K562 (cell line): ENCODE data around the gene PTPRC. TPM values are rescaled to one million over a fixed set of nuclear protein-coding genes. Genes with fewer than 3 reads are reported as not detected.

Experiments
- ATAC-seq: fragments of 200-7000 bp; cut with Tn5 transposase; 3 replicates; pipeline ENCODE4 v1.9.1; 2020; ENCODE audit warnings: moderate library complexity
- BruUV-seq: library from RNA; stranded (reverse); fragments of 400-500 nt; replicated peaks from 2 replicates; lab custom pipeline; 2021; lab: Mats Ljungman, UMichigan
- CTCF ChIA-PET: fragments of 300-600 bp; formaldehyde crosslinking; extraction: SDS; loops from one replicate; lab custom pipeline; 2021; ENCODE audit warnings: low intra/inter-chr PET ratio; lab: Yijun Ruan, JAX
- POLR2A ChIA-PET: fragments of 300-600, 350-650 bp; sonication (Branson Sonifier 250); formaldehyde crosslinking; extraction: SDS; loops from one replicate; lab custom pipeline; 2021; ENCODE audit warnings: antibody characterized with exemption, inconsistent platforms; lab: Yijun Ruan, JAX
- DNase-seq, 4 experiments: peaks; one replicate each; pipeline versions ENCODE4 v3.0.0 to v3.0.0-alpha.2; 2011 to 2018; ENCODE audit warnings: low spot score in 3 of 4, mixed read lengths in 3 of 4; ENCODE audit errors: extremely low read depth in 1 of 4
- FAIRE-seq: peaks from 2 replicates; lab custom pipeline; 2011; peaks lifted over from hg19 to GRCh38; lab: Jason Lieb, UNC
- H2AFZ ChIP-seq: 2 replicates; pipeline ENCODE4 v1.6.0; 2011; ENCODE audit warnings: low read depth, low read length, control low read depth, inconsistent platforms
- H3K27ac ChIP-seq: fragments of 200-600 bp; 3 replicates; pipeline ENCODE4 v1.8.0; 2011; ENCODE audit warnings: low read depth, mild to moderate bottlenecking, control low read depth, inconsistent platforms, low read length, moderate library complexity, mixed read lengths; ENCODE audit errors: extremely low read depth
- H3K27me3 ChIP-seq, 2 experiments: fragments of 300-600 bp in 1 of 2; 2 replicates in 1 of 2; 3 replicates in 1 of 2; pipeline versions ENCODE4 v1.6.0 to v1.8.0; 2011; ENCODE audit warnings: inconsistent platforms in 2 of 2, low read length in 2 of 2, mild to moderate bottlenecking in 1 of 2, mixed read lengths in 1 of 2, moderate library complexity in 1 of 2; ENCODE audit not compliant: control insufficient read depth in 2 of 2, insufficient read depth in 2 of 2
- H3K36me3 ChIP-seq: fragments of 300-600 bp; 3 replicates; pipeline ENCODE4 v1.8.0; 2011; ENCODE audit warnings: mild to moderate bottlenecking, low read length, inconsistent platforms; ENCODE audit not compliant: control insufficient read depth, insufficient read depth
- H3K4me1 ChIP-seq, 2 experiments: fragments of 200-600 bp in 1 of 2; replicated peaks in 1 of 2; 2 replicates in 1 of 2; 3 replicates in 1 of 2; pipeline versions ENCODE4 v1.5.1 to v1.8.0; 2011; ENCODE audit warnings: inconsistent platforms in 2 of 2, low read length in 2 of 2, mild to moderate bottlenecking in 1 of 2, mixed read lengths in 1 of 2, moderate library complexity in 1 of 2; ENCODE audit not compliant: control insufficient read depth in 2 of 2, insufficient read depth in 2 of 2
- H3K4me2 ChIP-seq: 2 replicates; pipeline ENCODE4 v1.6.1; 2011; ENCODE audit warnings: low read length, control low read depth, inconsistent platforms, mixed read lengths; ENCODE audit not compliant: insufficient read depth
- H3K4me3 ChIP-seq: fragments of 200-600 bp; sonication (generic), shearing (Covaris generic); 2 replicates; pipeline ENCODE4 v1.5.1; 2016; ENCODE audit warnings: control low read depth, inconsistent platforms
- H3K79me2 ChIP-seq: fragments of 200-600 bp; 3 replicates; pipeline ENCODE4 v1.8.0; 2011; ENCODE audit warnings: low read length, inconsistent platforms; ENCODE audit not compliant: control insufficient read depth, insufficient read depth
- H3K9ac ChIP-seq, 2 experiments: 2 replicates each; pipeline versions ENCODE4 v1.6.0 to v1.6.1; 2011; ENCODE audit warnings: low read depth in 2 of 2, low read length in 2 of 2, control low read depth in 1 of 2, inconsistent platforms in 1 of 2, mild to moderate bottlenecking in 1 of 2, mixed read lengths in 1 of 2; ENCODE audit not compliant: insufficient read depth in 1 of 2
- H3K9me1 ChIP-seq: one replicate; pipeline ENCODE4 v1.6.0; 2011; ENCODE audit warnings: inconsistent platforms, mild to moderate bottlenecking, low read length, moderate library complexity; ENCODE audit not compliant: control insufficient read depth, insufficient read depth
- H3K9me3 ChIP-seq: replicated peaks from 2 replicates; pipeline ENCODE4 v1.5.1; 2011; ENCODE audit warnings: low read depth, low read length, inconsistent platforms; ENCODE audit not compliant: control insufficient read depth, insufficient read depth
- H4K20me1 ChIP-seq: replicated peaks from 2 replicates; pipeline ENCODE4 v1.6.1; 2011; ENCODE audit warnings: low read length, inconsistent platforms, mixed read lengths; ENCODE audit not compliant: control insufficient read depth, insufficient read depth
- ARID2 ChIP-seq: fragments of 450-650 bp; IDR thresholded peaks from 2 replicates; pipeline ENCODE4 v1.6.1; 2017; ENCODE audit warnings: antibody characterized with exemption, mild to moderate bottlenecking
- BRD4 ChIP-seq: fragments of 200-600 bp; sonication (generic); IDR thresholded peaks from 2 replicates; pipeline ENCODE4 v1.6.1; 2017; ENCODE audit warnings: inconsistent platforms
- ZNF707 ChIP-seq: fragments of 250-450 bp; sonication (Bioruptor Pico); conservative IDR thresholded peaks from 2 replicates; pipeline ENCODE4 v1.8.0; 2022; ENCODE audit warnings: inconsistent platforms, mild to moderate bottlenecking, moderate library complexity
- WGBS: fragments of 100-300 bp; shearing (Covaris generic); methylation state at CpG from one replicate; pipeline ENCODE4 v1.1.6; 2016; ENCODE audit warnings: low coverage, mixed read lengths; ENCODE audit not compliant: insufficient coverage; ENCODE audit errors: missing lambda C conversion rate; 5-methylcytosine and 5-hydroxymethylcytosine counted together
- in situ Hi-C: fragments of 300-500 bp; cut with MboI; formaldehyde crosslinking; loops from 4 replicates; pipeline ENCODE4 v1.15.0; 2018; ENCODE audit warnings: inconsistent platforms, mixed read lengths
- intact Hi-C: fragments of 100-400 bp; cut with micrococcal nuclease; formaldehyde crosslinking; loops from 2 replicates; pipeline ENCODE4 v1.14.2; 2022
- polyA plus RNA-seq, 8 experiments: library from polyadenylated mRNA; depleted of rRNA in 4 of 8; stranded (reverse) in 5 of 8; unstranded in 3 of 8; fragments of >200 nt; fragmentation: Nextera tagmentation in 2 of 8; fragmentation: Illumina TruSeq in 1 of 8; extraction: Ambion mirVana in 2 of 8; extraction: Trizol in 1 of 8; gene quantifications; 2 replicates each; pipeline versions ENCODE4 v1.2.1 to v1.2.3, GENCODE V29; 2011 to 2014; ENCODE audit warnings: inconsistent platforms in 1 of 8, missing spikeins in 1 of 8
- total RNA-seq, 7 experiments: library from RNA; depleted of rRNA in 6 of 7; stranded (reverse); fragments of >200 nt in 6 of 7; fragmentation: Illumina TruSeq in 2 of 7; extraction: Trizol in 2 of 7; gene quantifications; 2 replicates each; pipeline versions ENCODE4 v1.2.1 to v1.2.3, GENCODE V29; 2011 to 2021; ENCODE audit warnings: low replicate concordance in 1 of 7
- TF ChIP-seq, protein P1 (sequence below): fragments of 200-800 bp; sonication (Bioruptor generic); IDR thresholded peaks from 2 replicates; pipeline ENCODE4 v1.6.1; 2017; ENCODE audit warnings: missing genetic modification characterization, missing compliant biosample characterization

PTPRC gene
- total and polyA plus RNA-seq, 9 of the 15 experiments (the other 6 are each of a cell fraction or from before 2014, with no cell fraction given), result 7.1 to 107 (median 62.9) TPM

DNA sequence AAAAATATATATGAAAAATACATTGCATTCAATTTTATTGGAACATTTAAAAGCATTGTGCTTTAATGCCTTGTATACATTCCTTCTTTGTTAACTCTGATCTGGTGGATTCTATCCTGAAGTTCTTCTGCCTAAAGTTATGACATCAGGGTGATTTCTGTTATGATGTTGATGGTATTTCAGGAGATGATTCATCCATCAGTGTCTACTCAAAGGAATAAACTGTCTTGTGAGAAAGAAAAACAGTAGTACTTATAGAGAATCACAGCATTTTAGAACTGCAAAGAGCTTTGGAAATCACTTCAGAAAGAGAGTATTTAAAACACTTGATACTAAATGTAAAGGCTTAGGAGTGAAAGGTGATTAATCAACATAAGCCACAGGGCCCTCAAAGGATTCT lies 155.7 kb downstream of the PTPRC start (continued):
- no peak for TF ChIP-seq ARID2
- TF ChIP-seq, all 486 proteins: peak for 0

GRCh38 chr1:198797656-198798055 lies 158.8 kb downstream of the PTPRC start:
- CTCF ChIA-PET, result no interaction called here
- H3K36me3 ChIP-seq, result no peaks in the 10 kb centered on the region
- WGBS, result 0% methylated on average over 2 of the region's 2 CpGs
- TF ChIP-seq ZNF707 (CRISPR knock-in tag) (peak; percentile 68), BRD4 (no peak)
- in situ Hi-C loops, result no loop called here
- no peaks in the 10 kb centered on the region for H3K27me3 ChIP-seq
- no peak overlapping the region for H3K27ac ChIP-seq
- FAIRE-seq, result no peak
- no peaks in the 10 kb centered on the region for H3K9me1 ChIP-seq
- POLR2A ChIA-PET, result no interaction called here
- no peaks in the 10 kb centered on the region for H4K20me1 ChIP-seq
- H3K9me3 ChIP-seq, result no peaks in the 10 kb centered on the region
- no TSS peak for BruUV-seq
- H3K79me2 ChIP-seq, result no peaks in the 10 kb centered on the region
- intact Hi-C loops, result no loop called here
- no peak overlapping the region for H3K4me2 ChIP-seq
- H3K9ac ChIP-seq, result no peak overlapping the region
- no peak for DNase-seq
- H3K4me1 ChIP-seq, result no peaks in the 10 kb centered on the region
- H2AFZ ChIP-seq, result no peak overlapping the region
- no peak for ATAC-seq
- no peak overlapping the region for H3K4me3 ChIP-seq

DNA sequence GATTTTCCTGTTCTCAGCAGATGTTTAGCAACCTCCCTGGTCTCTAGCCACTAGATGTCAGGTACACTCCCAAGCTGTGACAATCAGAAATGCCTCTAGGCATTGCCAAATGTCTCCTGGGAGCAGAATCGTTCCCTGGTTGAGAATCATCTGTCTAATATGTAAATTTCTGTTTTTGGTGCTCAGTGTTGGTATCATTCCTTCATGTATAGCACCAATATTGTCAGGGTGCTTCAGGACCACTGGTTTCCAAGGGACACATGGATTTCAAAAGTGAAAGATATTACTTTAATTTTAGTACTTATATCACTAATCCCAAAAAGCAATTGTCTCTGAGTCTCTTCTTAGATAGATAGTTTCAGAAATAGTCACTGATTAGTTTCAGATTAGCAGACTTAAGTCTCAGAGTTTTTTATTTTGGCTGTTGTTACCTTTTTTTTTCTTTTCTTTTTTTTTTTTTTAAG lies 160.1 kb downstream of the PTPRC start:
- Histone ChIP-seq H3K4me1 (no peaks in the 10 kb centered on the region), H3K79me2 (no peaks in the 10 kb centered on the region), H3K36me3 (no peaks in the 10 kb centered on the region), H3K27ac (no peak overlapping the region), H3K9me3 (no peaks in the 10 kb centered on the region), H3K4me2 (no peak overlapping the region), H2AFZ (no peak overlapping the region), H3K9ac (no peak overlapping the region), H3K27me3 (no peaks in the 10 kb centered on the region), H3K4me3 (no peak overlapping the region), H4K20me1 (no peaks in the 10 kb centered on the region), H3K9me1 (no peaks in the 10 kb centered on the region)
- BruUV-seq, result no TSS peak
- intact Hi-C loops, result no loop called here
- ATAC-seq (no peak), FAIRE-seq (no peak), DNase-seq (no peak)
- 0% methylated on average over 1 of the region's 1 CpG for WGBS
- CTCF ChIA-PET, result no interaction called here
- in situ Hi-C loops, result no loop called here
- TF ChIP-seq, protein P1, sequence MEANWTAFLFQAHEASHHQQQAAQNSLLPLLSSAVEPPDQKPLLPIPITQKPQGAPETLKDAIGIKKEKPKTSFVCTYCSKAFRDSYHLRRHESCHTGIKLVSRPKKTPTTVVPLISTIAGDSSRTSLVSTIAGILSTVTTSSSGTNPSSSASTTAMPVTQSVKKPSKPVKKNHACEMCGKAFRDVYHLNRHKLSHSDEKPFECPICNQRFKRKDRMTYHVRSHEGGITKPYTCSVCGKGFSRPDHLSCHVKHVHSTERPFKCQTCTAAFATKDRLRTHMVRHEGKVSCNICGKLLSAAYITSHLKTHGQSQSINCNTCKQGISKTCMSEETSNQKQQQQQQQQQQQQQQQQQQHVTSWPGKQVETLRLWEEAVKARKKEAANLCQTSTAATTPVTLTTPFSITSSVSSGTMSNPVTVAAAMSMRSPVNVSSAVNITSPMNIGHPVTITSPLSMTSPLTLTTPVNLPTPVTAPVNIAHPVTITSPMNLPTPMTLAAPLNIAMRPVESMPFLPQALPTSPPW (CRISPR knock-in tag), result no peak
- POLR2A ChIA-PET, result no interaction called here
